ENCODE measurements around the gene BICD1. TPM values are rescaled to one million over a fixed set of nuclear protein-coding genes. Genes with fewer than 3 reads are reported as not detected.

BICD1 gene
- total RNA-seq, 1 donor from 2014 or later: 87.9 TPM

DNA sequence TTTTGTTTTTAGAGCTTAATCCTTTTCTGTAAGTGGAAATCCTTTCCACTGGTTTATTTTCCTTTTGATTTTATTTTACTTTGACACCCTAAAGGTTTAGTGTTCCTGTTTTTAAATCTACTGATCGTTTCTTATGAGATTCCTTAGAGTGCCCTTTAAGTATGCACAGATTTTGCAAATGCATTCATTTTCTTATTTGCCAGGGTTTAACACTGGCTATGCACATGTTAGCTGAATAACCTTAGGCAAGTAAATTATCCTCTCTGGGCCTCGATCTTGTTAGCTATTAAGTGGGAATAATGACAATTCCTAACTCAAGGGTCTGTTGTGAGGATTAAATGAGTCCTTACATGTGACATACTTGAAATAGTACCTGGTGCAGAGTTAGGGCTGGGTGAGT is 136.0 kb downstream of the BICD1 start:
- H3K27ac Mint-ChIP-seq (ENCODE audit: unreplicated experiment): no peak overlapping the region
- H3K4me1 Mint-ChIP-seq (ENCODE audit: unreplicated experiment): peaks cover 11% of the 10 kb centered on the region
- H3K36me3 Mint-ChIP-seq (ENCODE audit: low read depth, unreplicated experiment): peaks cover 22% of the 10 kb centered on the region
- TF ChIP-seq, protein P1, sequence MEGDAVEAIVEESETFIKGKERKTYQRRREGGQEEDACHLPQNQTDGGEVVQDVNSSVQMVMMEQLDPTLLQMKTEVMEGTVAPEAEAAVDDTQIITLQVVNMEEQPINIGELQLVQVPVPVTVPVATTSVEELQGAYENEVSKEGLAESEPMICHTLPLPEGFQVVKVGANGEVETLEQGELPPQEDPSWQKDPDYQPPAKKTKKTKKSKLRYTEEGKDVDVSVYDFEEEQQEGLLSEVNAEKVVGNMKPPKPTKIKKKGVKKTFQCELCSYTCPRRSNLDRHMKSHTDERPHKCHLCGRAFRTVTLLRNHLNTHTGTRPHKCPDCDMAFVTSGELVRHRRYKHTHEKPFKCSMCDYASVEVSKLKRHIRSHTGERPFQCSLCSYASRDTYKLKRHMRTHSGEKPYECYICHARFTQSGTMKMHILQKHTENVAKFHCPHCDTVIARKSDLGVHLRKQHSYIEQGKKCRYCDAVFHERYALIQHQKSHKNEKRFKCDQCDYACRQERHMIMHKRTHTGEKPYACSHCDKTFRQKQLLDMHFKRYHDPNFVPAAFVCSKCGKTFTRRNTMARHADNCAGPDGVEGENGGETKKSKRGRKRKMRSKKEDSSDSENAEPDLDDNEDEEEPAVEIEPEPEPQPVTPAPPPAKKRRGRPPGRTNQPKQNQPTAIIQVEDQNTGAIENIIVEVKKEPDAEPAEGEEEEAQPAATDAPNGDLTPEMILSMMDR (IDR thresholded peaks at IDR 0.05; ENCODE audit: unreplicated experiment): no peak
- DNase-seq (ENCODE audit: low spot score): no peak
- no peaks in the 10 kb centered on the region for H3K9me3 Mint-ChIP-seq (ENCODE audit: unreplicated experiment)
- H3K27me3 Mint-ChIP-seq (ENCODE audit: unreplicated experiment): no peaks in the 10 kb centered on the region
- H3K4me3 Mint-ChIP-seq (ENCODE audit: unreplicated experiment): no peak overlapping the region

DNA sequence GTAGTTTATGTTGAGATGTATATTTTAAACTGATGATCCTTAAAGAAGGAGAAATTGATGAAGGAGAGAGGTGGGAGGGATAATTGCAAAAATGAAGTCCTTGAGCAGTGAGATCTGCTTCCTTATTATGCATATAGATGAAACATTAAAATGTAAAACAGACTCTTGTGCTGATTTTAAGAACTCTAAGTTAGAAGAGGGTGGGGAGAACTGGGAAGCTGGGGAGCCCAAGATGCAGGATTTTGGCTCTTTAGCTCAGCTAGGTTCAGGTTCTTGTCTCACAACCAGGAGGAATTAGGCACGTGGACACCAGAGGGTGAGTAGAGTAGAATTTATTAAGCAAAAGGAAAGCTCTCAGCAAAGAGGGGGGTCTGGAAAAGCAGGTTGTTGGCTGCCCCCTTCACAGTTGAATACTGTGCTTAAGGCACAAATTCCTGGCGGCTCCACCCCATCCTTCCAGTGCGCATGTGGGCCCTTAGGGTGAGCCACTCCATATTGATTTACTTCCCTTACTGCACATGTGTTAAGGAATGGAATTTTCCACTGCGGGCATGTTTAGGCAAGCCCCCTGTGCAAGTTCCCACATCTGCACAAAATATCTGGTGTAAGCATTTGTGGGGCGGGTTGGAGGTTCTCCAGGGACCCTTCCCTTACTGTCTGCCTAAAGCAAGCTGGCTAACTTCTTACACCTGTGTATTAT is 141.9 kb downstream of the BICD1 start:
- Mint-ChIP-seq H3K9me3 (ENCODE audit: unreplicated experiment) (no peaks in the 10 kb centered on the region), H3K27me3 (ENCODE audit: unreplicated experiment) (no peaks in the 10 kb centered on the region), H3K4me1 (ENCODE audit: unreplicated experiment) (peaks cover 3% of the 10 kb centered on the region), H3K27ac (ENCODE audit: unreplicated experiment) (peak overlapping the region; percentile 54), H3K36me3 (ENCODE audit: low read depth, unreplicated experiment) (peaks cover 25% of the 10 kb centered on the region), H3K4me3 (ENCODE audit: unreplicated experiment) (no peak overlapping the region)
- TF ChIP-seq, protein P1 (IDR thresholded peaks at IDR 0.05; ENCODE audit: unreplicated experiment): no peak
- no peak for DNase-seq (ENCODE audit: low spot score)

DNA sequence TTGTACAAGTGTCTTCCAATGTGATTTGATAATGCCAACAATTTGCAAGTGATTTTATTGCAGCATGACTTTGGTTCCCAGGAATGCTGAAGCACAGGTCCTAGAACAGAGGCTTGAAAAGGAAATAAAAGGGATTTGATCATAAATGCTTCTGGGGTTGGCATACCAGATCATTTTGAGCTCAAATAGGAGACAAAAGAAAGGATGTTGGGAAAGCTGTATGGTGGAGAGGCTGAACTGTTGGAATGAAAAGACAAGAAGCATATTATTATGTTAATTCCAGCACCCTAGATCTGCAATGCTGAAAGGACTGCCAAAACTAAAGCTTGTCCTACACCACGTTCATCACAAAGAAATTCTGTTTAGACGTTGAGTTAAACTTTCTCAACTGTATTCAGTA is 143.1 kb downstream of the BICD1 start:
- TF ChIP-seq, protein P1 (IDR thresholded peaks at IDR 0.05; ENCODE audit: unreplicated experiment): no peak
- H3K4me1 Mint-ChIP-seq (ENCODE audit: unreplicated experiment): peaks cover 10% of the 10 kb centered on the region
- DNase-seq (ENCODE audit: low spot score): no peak
- peaks cover 33% of the 10 kb centered on the region for H3K36me3 Mint-ChIP-seq (ENCODE audit: low read depth, unreplicated experiment)
- H3K4me3 Mint-ChIP-seq (ENCODE audit: unreplicated experiment): no peak overlapping the region
- H3K9me3 Mint-ChIP-seq (ENCODE audit: unreplicated experiment): no peaks in the 10 kb centered on the region
- no peak overlapping the region for H3K27ac Mint-ChIP-seq (ENCODE audit: unreplicated experiment)
- H3K27me3 Mint-ChIP-seq (ENCODE audit: unreplicated experiment): no peaks in the 10 kb centered on the region

DNA sequence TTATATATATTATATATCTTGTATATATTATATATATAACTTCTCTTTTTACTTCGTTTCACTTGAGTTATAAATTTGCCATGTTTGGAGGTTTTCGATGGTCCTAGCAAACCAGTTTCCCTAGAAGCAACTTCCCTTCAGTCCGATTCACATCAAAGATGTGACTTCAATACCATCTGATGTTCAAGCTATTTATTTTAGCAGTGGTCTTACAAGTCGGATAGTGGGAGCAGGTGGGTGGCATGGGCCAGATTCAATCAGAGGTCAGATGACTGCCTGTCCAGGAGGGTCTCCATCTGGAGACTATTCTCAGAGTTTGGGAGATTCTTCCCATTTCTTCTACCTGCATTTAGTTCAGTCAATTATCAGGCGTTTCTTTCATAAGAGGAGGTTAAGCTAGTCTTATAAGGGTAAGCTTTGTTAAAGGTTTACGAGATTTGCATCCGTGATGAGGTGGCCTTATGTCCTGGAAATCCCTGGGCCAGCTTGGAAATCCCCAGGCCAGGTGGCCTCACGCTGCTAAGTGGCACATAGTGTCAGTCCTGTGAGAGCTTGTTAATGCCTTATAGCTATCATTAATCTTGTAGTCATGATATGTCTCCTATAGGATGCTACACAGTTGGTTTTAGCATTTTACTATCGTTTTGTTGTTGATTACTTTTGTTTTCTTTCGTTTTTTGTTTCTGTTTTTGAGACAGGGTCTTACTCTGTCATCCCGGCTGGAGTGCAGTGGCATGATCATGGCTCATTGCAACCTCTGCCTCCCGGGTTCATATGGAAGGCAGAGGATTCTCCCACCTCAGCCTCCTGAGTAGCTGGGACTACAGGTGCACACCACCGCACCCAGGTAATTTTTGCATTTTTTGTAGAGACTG is 145.8 kb downstream of the BICD1 start:
- no peak overlapping the region for H3K27ac Mint-ChIP-seq (ENCODE audit: unreplicated experiment)

More for the DNA sequence above, 145.8 kb downstream of the BICD1 start:
- H3K4me1 Mint-ChIP-seq (ENCODE audit: unreplicated experiment): peaks cover 15% of the 10 kb centered on the region
- H3K9me3 Mint-ChIP-seq (ENCODE audit: unreplicated experiment): no peaks in the 10 kb centered on the region
- H3K36me3 Mint-ChIP-seq (ENCODE audit: low read depth, unreplicated experiment): peaks cover 27% of the 10 kb centered on the region
- no peak overlapping the region for H3K4me3 Mint-ChIP-seq (ENCODE audit: unreplicated experiment)
- no peaks in the 10 kb centered on the region for H3K27me3 Mint-ChIP-seq (ENCODE audit: unreplicated experiment)
- no peak for DNase-seq (ENCODE audit: low spot score)
- TF ChIP-seq, protein P1 (IDR thresholded peaks at IDR 0.05; ENCODE audit: unreplicated experiment): no peak

All from endothelial cell (in vitro differentiated cells).